GM12875 (cell line): ENCODE measurements around the gene ATP2A1.

Source experiments
- H3K4me3 ChIP-seq: one replicate; pipeline ENCODE4 v1.5.1; 2011; ENCODE audit warnings: low read depth, low read length, control low read depth
- CTCF ChIP-seq: IDR thresholded peaks from 2 replicates; pipeline ENCODE4 v1.5.1; 2011; ENCODE audit warnings: low read depth, mild to moderate bottlenecking, control low read depth, inconsistent platforms, low read length, moderate library complexity, borderline replicate concordance; ENCODE audit not compliant: insufficient read depth

ATP2A1 gene

GRCh38 chr16:28878083-28878926 is at the start of gene ATP2A1:
ATP2A1 (plus strand) TSS chr16:28878488; CDS start chr16:28878672, 184 bp downstream.
- TF ChIP-seq CTCF: no peak
- peak within 1 kb of the TSS; percentile 83 for H3K4me3 ChIP-seq

GRCh38 chr16:28829747-28830146 is 48.5 kb upstream of the ATP2A1 start:
- no peak for TF ChIP-seq CTCF

GRCh38 chr16:28830531-28830930 is 47.8 kb upstream of the ATP2A1 start:
- no peak overlapping the region for H3K4me3 ChIP-seq
- TF ChIP-seq CTCF: no peak

More at GRCh38 chr16:28829747-28830146, 48.5 kb upstream of the ATP2A1 start:
- no peak overlapping the region for H3K4me3 ChIP-seq

GRCh38 chr16:28834349-28834748 is 43.9 kb upstream of the ATP2A1 start:
- no peak for TF ChIP-seq CTCF
- no peak overlapping the region for H3K4me3 ChIP-seq

GRCh38 chr16:28834873-28835863 is 43.1 kb upstream of the ATP2A1 start:
- H3K4me3 ChIP-seq: no peak overlapping the region
- TF ChIP-seq CTCF: no peak

GRCh38 chr16:28835864-28836760 is 42.2 kb upstream of the ATP2A1 start:
- no peak for TF ChIP-seq CTCF
- no peak overlapping the region for H3K4me3 ChIP-seq
